Measurements from ENCODE around the gene UBE3A. TPM values are rescaled to one million over a fixed set of nuclear protein-coding genes. Genes with fewer than 3 reads are reported as not detected.

UBE3A gene
- total RNA-seq, 4 donors from 2014 or later: 93.6 to 116 (median 95.3) TPM

GRCh38 chr15:25366058-25366457 lies 72.8 kb downstream of the UBE3A start:
- WGBS, 2 donors (ENCODE audit: low coverage in 1 of 2): 27 to 53% methylated on average over 1 of the region's 1 CpG
- no peak for TF ChIP-seq POLR2AphosphoS5 (IDR thresholded peaks at IDR 0.05)
- no peak for TF ChIP-seq POLR2A (IDR thresholded peaks at IDR 0.05)
- TF ChIP-seq EP300 (IDR thresholded peaks at IDR 0.05): no peak
- no peak for TF ChIP-seq CTCF (IDR thresholded peaks at IDR 0.05)
- H3K9me3 ChIP-seq: no peaks in the 10 kb centered on the region
- H3K27me3 ChIP-seq: no peaks in the 10 kb centered on the region
- H3K4me1 ChIP-seq: peaks cover 0 to 38% (median 4%) of the 10 kb centered on the region in 3 donors
- H3K27ac ChIP-seq: no peak overlapping the region
- H3K4me3 ChIP-seq: no peak overlapping the region
- H3K36me3 ChIP-seq: peaks cover 0 to 19% of the 10 kb centered on the region in 2 donors
- no peak for ATAC-seq

DNA sequence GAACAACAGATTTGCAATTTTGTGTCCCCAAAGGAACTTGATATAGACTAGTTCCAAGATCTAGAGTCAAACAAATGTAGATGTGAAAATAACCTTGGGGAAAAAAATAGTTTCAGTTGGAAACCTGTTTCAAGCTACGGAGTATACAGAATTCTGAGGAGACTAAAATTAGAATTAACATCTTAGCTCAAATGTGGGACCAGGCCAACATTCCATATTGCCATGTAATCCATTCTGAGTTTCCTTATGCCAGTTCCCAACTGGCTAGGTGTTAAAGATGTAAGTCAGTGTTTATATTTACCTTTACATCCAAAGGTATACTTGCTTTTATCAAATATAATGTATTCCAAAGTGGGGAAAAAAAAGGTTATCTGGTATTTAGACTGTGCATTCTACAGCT lies 76.3 kb downstream of the UBE3A start:
- TF ChIP-seq POLR2AphosphoS5 (IDR thresholded peaks at IDR 0.05) (peak; percentile 23), POLR2A (IDR thresholded peaks at IDR 0.05) (no peak)
- Histone ChIP-seq H3K9me3 (no peaks in the 10 kb centered on the region), H3K27ac (peak overlapping the region; percentile 34 to 53 (median 50)), H3K4me3 (no peak overlapping the region), H3K27me3 (no peaks in the 10 kb centered on the region), H3K4me1 (peaks cover 0 to 29% (median 4%) of the 10 kb centered on the region in 3 donors), H3K36me3 (peaks cover 0 to 28% of the 10 kb centered on the region in 2 donors)
- 13 to 33% methylated on average over 1 of the region's 1 CpG for WGBS, 2 donors (ENCODE audit: low coverage in 1 of 2)
- no peak for ATAC-seq

DNA sequence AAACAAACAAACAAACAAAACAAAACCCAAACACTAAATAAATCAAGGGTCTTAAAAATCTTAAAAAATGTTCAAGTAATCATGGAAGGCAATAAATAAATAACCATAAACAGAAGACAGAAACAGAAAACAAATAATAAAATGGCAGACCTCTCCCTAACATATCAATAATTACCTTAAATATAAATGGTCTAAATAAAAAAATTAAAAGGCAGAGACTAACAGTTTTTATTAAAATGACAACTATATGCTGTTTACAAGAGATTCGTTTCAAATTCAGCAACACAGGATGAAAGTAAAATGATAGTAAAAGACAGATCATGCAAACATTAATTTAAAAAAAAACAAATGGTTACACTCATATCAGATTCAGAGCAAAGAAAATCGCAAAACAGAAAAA lies 91.1 kb downstream of the UBE3A start:
- TF ChIP-seq POLR2AphosphoS5 (IDR thresholded peaks at IDR 0.05) (no peak), POLR2A (IDR thresholded peaks at IDR 0.05) (no peak), CTCF (IDR thresholded peaks at IDR 0.05) (no peak)
- Histone ChIP-seq H3K4me3 (no peak overlapping the region), H3K9me3 (peaks cover 0 to 9% (median 0%) of the 10 kb centered on the region in 3 donors), H3K27ac (no peak overlapping the region), H3K4me1 (peaks cover 0 to 31% (median 0%) of the 10 kb centered on the region in 3 donors), H3K27me3 (no peaks in the 10 kb centered on the region), H3K36me3 (peaks cover 0 to 38% of the 10 kb centered on the region in 2 donors)
- 92 to 95% methylated on average over 2 of the region's 2 CpGs for WGBS, 2 donors (ENCODE audit: low coverage in 1 of 2)
- ATAC-seq: no peak

DNA sequence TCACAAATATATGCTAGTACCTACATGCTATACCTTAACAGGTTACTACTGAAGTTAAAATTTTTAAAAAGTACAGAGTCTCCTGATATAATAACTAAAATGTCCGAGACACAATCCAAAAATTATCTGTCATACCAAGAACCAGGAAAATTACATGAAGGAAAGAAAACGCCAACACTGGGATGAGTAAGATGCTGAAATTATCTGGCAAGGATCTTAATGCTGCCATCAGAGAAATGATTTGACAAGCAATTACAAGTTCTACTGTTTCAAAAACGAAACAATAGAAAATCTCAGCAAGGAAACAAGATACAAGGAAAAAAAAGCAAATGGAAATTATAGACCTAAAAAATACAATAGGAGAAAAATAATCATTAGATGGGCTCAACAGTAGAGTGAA lies 92.5 kb downstream of the UBE3A start:
- no peak for TF ChIP-seq EP300 (IDR thresholded peaks at IDR 0.05)
- no peak for TF ChIP-seq POLR2AphosphoS5 (IDR thresholded peaks at IDR 0.05)
- TF ChIP-seq CTCF (IDR thresholded peaks at IDR 0.05): no peak
- TF ChIP-seq POLR2A (IDR thresholded peaks at IDR 0.05): no peak
- WGBS, 2 donors (ENCODE audit: low coverage in 1 of 2): 82 to 86% methylated on average over 3 of the region's 3 CpGs
- peaks cover 0 to 33% (median 0%) of the 10 kb centered on the region in 3 donors for H3K4me1 ChIP-seq
- peaks cover 0 to 9% (median 0%) of the 10 kb centered on the region in 3 donors for H3K9me3 ChIP-seq
- peaks cover 0 to 35% of the 10 kb centered on the region in 2 donors for H3K36me3 ChIP-seq
- no peak overlapping the region for H3K4me3 ChIP-seq
- peak overlapping the region; percentile 61 to 79 (median 69) for H3K27ac ChIP-seq
- no peaks in the 10 kb centered on the region for H3K27me3 ChIP-seq
- ATAC-seq: no peak

DNA sequence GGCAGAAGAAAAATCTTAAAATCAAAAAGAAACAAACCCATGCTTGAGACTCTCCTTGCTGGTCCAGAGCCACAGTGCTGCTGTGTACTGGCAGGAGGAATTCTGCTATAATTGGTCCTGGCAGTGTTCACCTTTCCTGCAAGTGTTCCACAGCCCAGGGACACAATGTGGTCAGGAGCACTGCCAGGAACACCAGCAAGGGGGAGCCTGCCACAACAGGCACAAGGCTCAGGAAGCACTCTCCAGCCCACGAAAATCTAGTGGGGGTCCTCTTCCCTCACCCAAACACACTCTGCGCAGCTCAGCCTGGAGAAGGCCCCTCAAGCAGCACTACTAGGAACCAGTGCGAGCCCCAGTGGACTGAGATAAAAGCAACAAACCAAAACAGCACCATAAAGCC lies 92.9 kb downstream of the UBE3A start:
- H3K27me3 ChIP-seq: no peaks in the 10 kb centered on the region
- 79% methylated on average over 2 of the region's 3 CpGs; no CpG with 5 or more reads in 1 of the 2 donors for WGBS, 2 donors (ENCODE audit: low coverage in 1 of 2)
- H3K9me3 ChIP-seq: peaks cover 0 to 9% (median 0%) of the 10 kb centered on the region in 3 donors
- TF ChIP-seq CTCF (IDR thresholded peaks at IDR 0.05): peak in 3 of 4 experiments; percentile 19 to 70 (median 40)
- TF ChIP-seq POLR2AphosphoS5 (IDR thresholded peaks at IDR 0.05): peak; percentile 58
- TF ChIP-seq POLR2A (IDR thresholded peaks at IDR 0.05): no peak
- H3K4me3 ChIP-seq: no peak overlapping the region
- H3K36me3 ChIP-seq: peaks cover 0 to 34% of the 10 kb centered on the region in 2 donors
- H3K27ac ChIP-seq: peak overlapping the region; percentile 61 to 79 (median 69)
- ATAC-seq: peak; percentile 78
- H3K4me1 ChIP-seq: peaks cover 0 to 33% (median 0%) of the 10 kb centered on the region in 3 donors
